Measurements from ENCODE around the gene RASSF1.

Gene RASSF1

GRCh38 chr3:50290161-50290641 is 50.4 kb downstream of the RASSF1 start:
- H2AFZ ChIP-seq (ENCODE audit: low read length), result no peak overlapping the region
- no peaks in the 10 kb centered on the region for H3K27me3 ChIP-seq (ENCODE audit: insufficient read depth, low read length, poor library complexity, severe bottlenecking)
- peaks cover 18% of the 10 kb centered on the region for H3K4me1 ChIP-seq (ENCODE audit: insufficient read depth, low read length, poor library complexity, severe bottlenecking)
- no peaks in the 10 kb centered on the region for H3F3A ChIP-seq (ENCODE audit: low read depth)
- H3K9me2 ChIP-seq (replicated peaks; ENCODE audit: low read depth, low read length), result no peaks in the 10 kb centered on the region
- peaks cover 26% of the 10 kb centered on the region for H3K79me2 ChIP-seq (ENCODE audit: insufficient read depth, low read length)
- peak overlapping the region; percentile 44 for H3K9ac ChIP-seq (ENCODE audit: low read depth, low read length, poor library complexity, severe bottlenecking)
- peak overlapping the region; percentile 91 for H3K4me3 ChIP-seq (ENCODE audit: low read length, poor library complexity, severe bottlenecking)
- peak overlapping the region; percentile 86 for H3K4me2 ChIP-seq (ENCODE audit: low read depth, low read length, poor library complexity, severe bottlenecking)
- peaks cover 3% of the 10 kb centered on the region for H4K20me1 ChIP-seq (ENCODE audit: insufficient read depth, low read length, poor library complexity, severe bottlenecking)
- no peak for TF ChIP-seq EZH2phosphoT487 (IDR thresholded peaks at IDR 0.05; ENCODE audit: borderline replicate concordance)
- TF ChIP-seq CTCF (conservative IDR thresholded peaks at IDR 0.05; ENCODE audit: low read length), result no peak
- H3K9me3 ChIP-seq (ENCODE audit: insufficient read depth, low read depth, low read length), result no peaks in the 10 kb centered on the region
- peaks cover 12% of the 10 kb centered on the region; the same call in 1 of the 2 replicates for H3K36me3 ChIP-seq (ENCODE audit: insufficient read depth, low read length)

GRCh38 chr3:50289130-50289529 is 51.5 kb downstream of the RASSF1 start:
- Histone ChIP-seq H3K79me2 (ENCODE audit: insufficient read depth, low read length) (peaks cover 26% of the 10 kb centered on the region), H3K9ac (ENCODE audit: low read depth, low read length, poor library complexity, severe bottlenecking) (no peak overlapping the region), H4K20me1 (ENCODE audit: insufficient read depth, low read length, poor library complexity, severe bottlenecking) (peaks cover 3% of the 10 kb centered on the region), H2AFZ (ENCODE audit: low read length) (no peak overlapping the region), H3K36me3 (ENCODE audit: insufficient read depth, low read length) (peaks cover 12% of the 10 kb centered on the region; the same call in 1 of the 2 replicates), H3K9me3 (ENCODE audit: insufficient read depth, low read depth, low read length) (no peaks in the 10 kb centered on the region), H3K4me1 (ENCODE audit: insufficient read depth, low read length, poor library complexity, severe bottlenecking) (peaks cover 18% of the 10 kb centered on the region), H3K9me2 (replicated peaks; ENCODE audit: low read depth, low read length) (no peaks in the 10 kb centered on the region), H3K27me3 (ENCODE audit: insufficient read depth, low read length, poor library complexity, severe bottlenecking) (no peaks in the 10 kb centered on the region), H3K4me3 (ENCODE audit: low read length, poor library complexity, severe bottlenecking) (no peak overlapping the region), H3F3A (ENCODE audit: low read depth) (no peaks in the 10 kb centered on the region), H3K4me2 (ENCODE audit: low read depth, low read length, poor library complexity, severe bottlenecking) (no peak overlapping the region)
- TF ChIP-seq EZH2phosphoT487 (IDR thresholded peaks at IDR 0.05; ENCODE audit: borderline replicate concordance) (no peak), CTCF (conservative IDR thresholded peaks at IDR 0.05; ENCODE audit: low read length) (no peak)

- no peak overlapping the region for H3K4me3 ChIP-seq (ENCODE audit: low read length, poor library complexity, severe bottlenecking)
- H3K27me3 ChIP-seq (ENCODE audit: insufficient read depth, low read length, poor library complexity, severe bottlenecking), result no peaks in the 10 kb centered on the region
- TF ChIP-seq EZH2phosphoT487 (IDR thresholded peaks at IDR 0.05; ENCODE audit: borderline replicate concordance) (no peak), CTCF (conservative IDR thresholded peaks at IDR 0.05; ENCODE audit: low read length) (no peak)
- no peak overlapping the region for H3K4me2 ChIP-seq (ENCODE audit: low read depth, low read length, poor library complexity, severe bottlenecking)
- H3K9me2 ChIP-seq (replicated peaks; ENCODE audit: low read depth, low read length), result no peaks in the 10 kb centered on the region
- H4K20me1 ChIP-seq (ENCODE audit: insufficient read depth, low read length, poor library complexity, severe bottlenecking), result peaks cover 3% of the 10 kb centered on the region
- no peak overlapping the region for H3K9ac ChIP-seq (ENCODE audit: low read depth, low read length, poor library complexity, severe bottlenecking)
- peaks cover 18% of the 10 kb centered on the region for H3K4me1 ChIP-seq (ENCODE audit: insufficient read depth, low read length, poor library complexity, severe bottlenecking)
- peaks cover 12% of the 10 kb centered on the region; the same call in 1 of the 2 replicates for H3K36me3 ChIP-seq (ENCODE audit: insufficient read depth, low read length)
- H3K79me2 ChIP-seq (ENCODE audit: insufficient read depth, low read length), result peaks cover 26% of the 10 kb centered on the region
- no peaks in the 10 kb centered on the region for H3K9me3 ChIP-seq (ENCODE audit: insufficient read depth, low read depth, low read length)
- H2AFZ ChIP-seq (ENCODE audit: low read length), result no peak overlapping the region
- H3F3A ChIP-seq (ENCODE audit: low read depth), result no peaks in the 10 kb centered on the region
Measured at GRCh38 chr3:50288387-50289007, 52.1 kb downstream of the RASSF1 start.

All from Loucy (cell line).